GM10266 (cell line): ENCODE results near the gene SKAP1.

ENCODE experiments used
- DNase-seq: peaks from one replicate; pipeline ENCODE4 v3.0.0; 2012; ENCODE audit errors: extremely low spot score
- TF ChIP-seq, protein P1 (sequence below): IDR thresholded peaks from 2 replicates; pipeline ENCODE4 v1.5.1; 2012; ENCODE audit warnings: mild to moderate bottlenecking, low read depth; ENCODE audit not compliant: control insufficient read depth, insufficient read depth; ENCODE audit errors: missing control alignments

Gene SKAP1

DNA sequence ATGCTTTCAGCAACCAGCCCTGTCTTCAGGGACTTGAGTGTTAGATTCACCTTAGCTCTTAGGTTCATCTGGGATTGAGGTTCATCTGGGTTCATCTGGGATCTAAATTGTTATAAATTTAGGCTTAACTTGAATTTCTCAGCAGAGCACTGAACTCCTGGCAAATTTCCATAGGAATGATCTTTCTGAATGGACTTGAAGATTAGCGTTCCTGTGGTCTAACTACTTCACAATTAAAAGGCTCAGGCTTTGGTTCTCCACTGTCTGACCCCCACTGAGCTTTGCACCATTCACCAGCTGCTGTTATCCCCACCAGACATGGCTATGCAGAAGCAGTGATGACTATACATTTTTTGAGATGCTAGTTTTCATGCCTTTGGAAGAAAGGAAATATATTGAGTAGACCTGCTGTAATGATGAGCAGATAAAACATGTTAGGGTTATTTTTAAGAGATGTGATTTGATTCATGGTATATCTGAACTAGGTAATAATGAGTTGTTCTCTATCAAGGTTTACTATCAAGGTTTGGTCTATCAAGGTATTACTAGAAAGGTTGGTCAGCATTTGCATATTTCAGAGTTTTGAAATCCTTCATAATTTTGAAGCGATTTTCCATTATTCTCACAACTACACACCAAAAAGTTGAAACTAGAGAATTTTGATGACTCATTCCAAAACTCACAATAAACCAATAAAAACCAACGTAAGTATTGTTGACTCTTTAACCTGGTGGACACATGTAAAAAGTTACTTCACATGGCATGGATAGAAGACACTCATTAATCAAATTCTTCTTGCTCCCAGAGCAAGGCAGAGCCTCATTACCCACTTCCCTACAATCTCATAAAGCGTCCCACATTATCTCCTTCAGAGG is 250.7 kb downstream of the SKAP1 start:
- DNase-seq, result no peak
- TF ChIP-seq, protein P1, sequence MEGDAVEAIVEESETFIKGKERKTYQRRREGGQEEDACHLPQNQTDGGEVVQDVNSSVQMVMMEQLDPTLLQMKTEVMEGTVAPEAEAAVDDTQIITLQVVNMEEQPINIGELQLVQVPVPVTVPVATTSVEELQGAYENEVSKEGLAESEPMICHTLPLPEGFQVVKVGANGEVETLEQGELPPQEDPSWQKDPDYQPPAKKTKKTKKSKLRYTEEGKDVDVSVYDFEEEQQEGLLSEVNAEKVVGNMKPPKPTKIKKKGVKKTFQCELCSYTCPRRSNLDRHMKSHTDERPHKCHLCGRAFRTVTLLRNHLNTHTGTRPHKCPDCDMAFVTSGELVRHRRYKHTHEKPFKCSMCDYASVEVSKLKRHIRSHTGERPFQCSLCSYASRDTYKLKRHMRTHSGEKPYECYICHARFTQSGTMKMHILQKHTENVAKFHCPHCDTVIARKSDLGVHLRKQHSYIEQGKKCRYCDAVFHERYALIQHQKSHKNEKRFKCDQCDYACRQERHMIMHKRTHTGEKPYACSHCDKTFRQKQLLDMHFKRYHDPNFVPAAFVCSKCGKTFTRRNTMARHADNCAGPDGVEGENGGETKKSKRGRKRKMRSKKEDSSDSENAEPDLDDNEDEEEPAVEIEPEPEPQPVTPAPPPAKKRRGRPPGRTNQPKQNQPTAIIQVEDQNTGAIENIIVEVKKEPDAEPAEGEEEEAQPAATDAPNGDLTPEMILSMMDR, result no peak

DNA sequence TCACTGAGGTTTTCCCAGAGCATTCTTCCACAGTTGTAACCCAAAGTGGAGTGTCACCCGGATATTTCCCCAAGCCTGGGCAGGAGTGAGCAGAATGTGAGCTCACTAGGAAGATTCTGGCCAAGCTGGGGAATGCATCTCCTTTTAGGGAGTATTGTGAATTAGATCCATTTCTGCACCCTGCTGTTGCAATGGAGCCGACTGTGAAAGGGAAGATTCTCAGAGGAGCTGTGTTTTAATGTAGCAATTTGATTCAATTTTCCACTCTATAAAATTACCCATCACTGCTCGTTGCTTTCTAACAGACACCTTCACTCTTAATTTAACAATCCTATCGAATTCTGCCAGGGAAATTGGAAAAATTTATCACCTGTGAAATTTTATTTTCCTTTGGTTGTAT is 251.7 kb downstream of the SKAP1 start:
- TF ChIP-seq, protein P1, result no peak

DNA sequence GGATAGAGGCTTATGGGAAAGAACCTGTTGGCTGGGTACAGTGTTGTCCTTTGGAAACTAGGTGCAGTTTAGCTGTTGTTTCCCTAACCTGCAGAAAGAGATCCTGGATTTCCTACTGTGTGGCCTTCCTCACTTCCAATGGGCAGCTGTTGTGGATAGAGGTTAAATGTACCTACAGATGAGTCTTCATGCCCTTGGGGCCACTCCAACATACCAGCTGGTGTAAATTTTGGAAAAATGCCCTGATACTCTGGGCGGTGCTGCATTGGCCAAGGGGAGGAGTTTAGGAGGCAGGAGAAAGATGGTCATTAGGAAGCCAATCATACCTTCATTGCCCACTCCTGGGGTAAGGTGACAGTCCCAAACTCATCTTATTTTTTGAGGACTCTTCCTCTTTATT is 252.2 kb downstream of the SKAP1 start:
- TF ChIP-seq, protein P1, result no peak
- no peak for DNase-seq

More for the DNA sequence above, 251.7 kb downstream of the SKAP1 start:
- no peak for DNase-seq

DNA sequence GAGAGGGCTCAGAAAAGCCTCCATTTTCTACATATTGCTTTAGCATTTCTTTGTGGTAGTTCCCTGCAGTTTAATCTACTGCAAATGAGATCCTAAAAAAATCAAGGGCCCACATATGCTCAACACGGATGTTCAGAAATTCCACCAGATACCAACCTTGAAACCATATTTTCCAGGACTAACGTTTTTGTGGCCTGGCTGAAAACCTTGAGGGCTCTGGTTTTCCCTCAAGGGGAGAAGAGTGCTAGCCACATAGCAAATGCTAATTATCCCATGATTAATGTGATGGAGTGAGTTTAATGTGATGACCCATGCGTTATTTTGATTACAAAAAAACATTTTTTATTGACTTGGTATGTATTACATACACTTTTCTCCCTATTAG is 253.6 kb downstream of the SKAP1 start:
- DNase-seq, result no peak
- TF ChIP-seq, protein P1, result no peak

DNA sequence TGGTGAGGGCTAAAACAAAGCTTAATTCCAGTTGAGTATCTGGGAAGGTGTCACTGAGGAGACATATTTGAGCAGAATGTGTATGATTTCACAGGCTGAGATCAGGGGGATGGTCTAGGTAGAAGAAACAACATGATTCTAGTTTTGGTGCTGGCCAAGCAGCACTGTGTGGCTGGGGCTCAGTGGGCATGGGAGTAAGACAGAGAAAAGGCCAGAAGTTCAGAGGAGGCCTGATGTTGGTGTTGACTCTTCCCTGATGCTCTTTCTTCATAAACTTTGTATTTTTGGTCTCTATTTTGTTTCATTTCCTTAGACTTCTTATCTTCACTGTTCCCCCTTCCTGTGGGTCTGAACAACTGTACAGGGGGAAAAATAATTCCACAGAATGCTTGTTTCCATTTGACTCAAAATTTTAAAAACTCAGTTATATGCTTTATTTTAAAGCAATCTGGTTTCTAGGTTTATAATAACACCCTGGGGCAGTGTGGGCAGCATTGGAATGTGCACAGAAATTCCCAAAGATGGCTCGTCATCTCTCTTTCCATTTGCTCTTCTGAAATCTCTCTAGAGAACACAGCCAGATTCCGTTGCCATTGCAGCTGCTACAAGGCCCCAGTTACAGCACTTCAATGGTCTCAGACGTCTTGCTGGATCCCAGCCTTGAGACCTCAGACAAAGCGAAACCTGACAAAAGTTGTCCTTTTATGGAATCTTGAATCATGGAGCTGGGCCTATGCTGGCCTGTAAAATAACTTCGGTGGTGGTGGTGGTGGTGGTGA is 254.1 kb downstream of the SKAP1 start:
- TF ChIP-seq, protein P1, result no peak
- no peak for DNase-seq

DNA sequence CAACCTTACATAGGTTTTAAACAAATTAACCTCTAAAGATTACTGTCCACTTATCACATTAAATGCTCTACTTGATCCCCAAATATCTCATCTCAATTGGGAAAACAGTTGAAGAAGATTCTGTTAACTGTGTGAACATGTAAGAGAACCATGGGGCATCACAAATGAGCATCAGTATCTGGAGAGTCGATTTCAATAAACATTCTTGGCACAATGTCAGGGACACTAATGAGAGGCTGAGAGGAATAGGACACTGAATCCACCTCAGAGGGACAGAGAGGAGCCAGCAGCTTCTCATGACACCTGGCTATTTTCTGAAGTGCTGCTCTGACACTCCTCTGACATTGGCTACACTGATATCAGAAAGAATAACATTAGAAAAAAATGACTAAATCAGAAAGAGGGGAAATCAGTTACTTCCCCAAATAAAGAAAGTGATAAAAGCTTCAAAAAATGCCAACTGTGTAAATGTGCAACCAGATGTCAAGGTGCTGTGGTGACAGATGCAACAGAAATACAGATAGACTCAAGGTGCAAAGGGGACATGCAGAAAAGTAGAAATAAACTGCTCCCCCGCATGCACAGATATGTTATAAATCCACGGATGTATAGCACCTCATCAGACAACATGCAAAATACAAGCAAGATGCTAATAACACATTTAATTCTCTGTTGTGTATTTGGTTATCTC is 255.0 kb downstream of the SKAP1 start:
- TF ChIP-seq, protein P1, result no peak
- DNase-seq, result no peak
